ENCODE results near the gene GSK3A. TPM values are rescaled to one million over a fixed set of nuclear protein-coding genes. Genes with fewer than 3 reads are reported as not detected.

The GSK3A gene
- total RNA-seq, 1 donor from 2014 or later = 39.6 TPM

- intact Hi-C loops (cut with DNase I) = no loop called here
- DNase-seq (ENCODE audit: low spot score) = no peak
Measured at GRCh38 chr19:42252365-42253244, 10.2 kb upstream of the GSK3A start.

- DNase-seq (ENCODE audit: low spot score) = no peak
- intact Hi-C loops (cut with DNase I) = no loop called here
Measured at GRCh38 chr19:42251572-42252358, 9.4 kb upstream of the GSK3A start.

GRCh38 chr19:42250666-42251531, 8.5 kb upstream of the GSK3A start:
- intact Hi-C loops (cut with DNase I) = no loop called here
- no peak for DNase-seq (ENCODE audit: low spot score)

- intact Hi-C loops (cut with DNase I) = no loop called here
- no peak for DNase-seq (ENCODE audit: low spot score)
Measured at GRCh38 chr19:42250183-42250665, 7.8 kb upstream of the GSK3A start.

- no peak for DNase-seq (ENCODE audit: low spot score)
- intact Hi-C loops (cut with DNase I) = loop anchor here (10.0 kb wide), 1 partner anchor 175 kb away; the partner anchor contains the start of gene LIPE
Measured at GRCh38 chr19:42249769-42250168, 7.4 kb upstream of the GSK3A start.

- DNase-seq (ENCODE audit: low spot score) = no peak
- intact Hi-C loops (cut with DNase I) = loop anchor here (10.0 kb wide), 1 partner anchor 176 kb away; the partner anchor contains the start of gene LIPE
Measured at GRCh38 chr19:42249149-42249750, 6.8 kb upstream of the GSK3A start.

GRCh38 chr19:42248270-42249148, 6.1 kb upstream of the GSK3A start:
- no peak for DNase-seq (ENCODE audit: low spot score)
- intact Hi-C loops (cut with DNase I) = loop anchor here (10.0 kb wide), 1 partner anchor 176 kb away; the partner anchor contains the start of gene LIPE

- intact Hi-C loops (cut with DNase I) = loop anchor here (2.0 to 10.0 kb wide), 2 partner anchors 77 to 177 kb away; partner anchors contain the start of genes LIPE and MEGF8
- DNase-seq (ENCODE audit: low spot score) = no peak
Measured at GRCh38 chr19:42247640-42248199, 5.3 kb upstream of the GSK3A start.

- intact Hi-C loops (cut with DNase I) = loop anchor here (2.0 to 10.0 kb wide), 2 partner anchors 78 to 178 kb away; partner anchors contain the start of genes LIPE and MEGF8
- DNase-seq (ENCODE audit: low spot score) = no peak
Measured at GRCh38 chr19:42246922-42247639, 4.7 kb upstream of the GSK3A start.

GRCh38 chr19:42246143-42246921, 3.9 kb upstream of the GSK3A start:
- DNase-seq (ENCODE audit: low spot score) = no peak
- intact Hi-C loops (cut with DNase I) = loop anchor here (2.0 to 10.0 kb wide), 2 partner anchors 78 to 178 kb away; partner anchors contain the start of genes LIPE and MEGF8

- intact Hi-C loops (cut with DNase I) = loop anchor here (10.0 kb wide), 1 partner anchor 180 kb away; the partner anchor contains the start of gene LIPE
- no peak for DNase-seq (ENCODE audit: low spot score)
Measured at GRCh38 chr19:42245231-42245630, 2.8 kb upstream of the GSK3A start.

GRCh38 chr19:42244347-42245220, 2.2 kb upstream of the GSK3A start:
- DNase-seq (ENCODE audit: low spot score) = peak; percentile 98
- intact Hi-C loops (cut with DNase I) = loop anchor here (1.0 to 10.0 kb wide), 2 partner anchors 35 to 180 kb away; partner anchors contain the start of gene LIPE

GRCh38 chr19:42242069-42242511, 312 bp downstream of the GSK3A start:
- intact Hi-C loops (cut with DNase I) = loop anchor here (2.0 to 10.0 kb wide), 2 partner anchors 23 to 183 kb away; partner anchors contain the start of gene LIPE
- no peak for DNase-seq (ENCODE audit: low spot score)

GRCh38 chr19:42241279-42241678, 1.1 kb downstream of the GSK3A start:
- intact Hi-C loops (cut with DNase I) = loop anchor here (10.0 kb wide), 1 partner anchor 184 kb away; the partner anchor contains the start of gene LIPE

More at GRCh38 chr19:42241279-42241678, 1.1 kb downstream of the GSK3A start:
- DNase-seq (ENCODE audit: low spot score) = no peak
